HG03460 (cell line): Measurements from ENCODE around the gene MED14.

Experiments used
- ATAC-seq: cut with Tn5 transposase; IDR thresholded peaks from one replicate; pipeline ENCODE4 v1.9.1; 2021; ENCODE audit not compliant: unreplicated experiment

Gene MED14

DNA sequence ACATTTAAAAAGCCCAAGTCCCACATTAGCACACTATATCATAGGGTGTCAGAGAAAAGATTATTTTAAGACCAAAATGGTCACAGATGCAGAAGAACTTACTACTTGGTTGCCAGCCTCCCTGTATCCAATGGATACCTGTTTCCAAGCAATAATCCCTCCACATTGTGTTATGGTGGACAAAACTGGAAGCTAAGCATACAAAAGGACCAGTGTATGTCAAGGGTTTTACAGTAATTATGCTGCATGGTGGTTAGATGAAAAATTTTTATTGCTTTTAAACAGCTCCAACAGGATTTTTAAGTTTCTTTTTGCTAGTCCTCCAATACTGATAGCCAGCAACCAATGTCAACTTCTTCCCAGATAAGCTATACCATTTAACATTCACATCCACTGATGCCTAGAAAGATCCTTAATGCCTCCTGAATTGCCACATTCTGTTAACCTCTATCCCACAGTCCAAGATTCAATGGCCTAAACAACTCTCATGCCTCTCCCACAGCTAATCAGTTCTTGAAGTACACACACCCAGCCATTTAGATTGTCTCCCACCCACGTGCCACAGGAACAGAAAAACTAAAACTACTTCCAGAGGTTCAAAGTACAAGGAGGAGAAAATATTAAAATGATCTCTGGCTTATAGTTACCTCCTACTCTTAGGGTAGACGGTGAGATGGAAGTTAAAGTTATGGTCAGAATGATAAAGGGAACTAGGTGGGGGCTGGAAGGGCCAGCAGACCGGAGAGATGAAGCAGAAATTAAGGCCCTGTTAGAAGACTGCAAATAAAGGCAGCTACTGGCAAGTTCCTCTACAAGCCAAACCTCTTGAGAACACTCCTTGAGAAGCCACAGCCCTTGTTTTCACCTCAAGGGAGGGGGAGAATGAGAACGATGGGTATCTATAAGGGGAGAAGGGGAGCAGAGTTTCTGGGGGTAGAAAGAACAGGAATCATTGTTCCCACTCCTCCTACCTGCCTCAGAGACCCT is 5.5 kb downstream of the MED14 start:
- ATAC-seq: no peak

DNA sequence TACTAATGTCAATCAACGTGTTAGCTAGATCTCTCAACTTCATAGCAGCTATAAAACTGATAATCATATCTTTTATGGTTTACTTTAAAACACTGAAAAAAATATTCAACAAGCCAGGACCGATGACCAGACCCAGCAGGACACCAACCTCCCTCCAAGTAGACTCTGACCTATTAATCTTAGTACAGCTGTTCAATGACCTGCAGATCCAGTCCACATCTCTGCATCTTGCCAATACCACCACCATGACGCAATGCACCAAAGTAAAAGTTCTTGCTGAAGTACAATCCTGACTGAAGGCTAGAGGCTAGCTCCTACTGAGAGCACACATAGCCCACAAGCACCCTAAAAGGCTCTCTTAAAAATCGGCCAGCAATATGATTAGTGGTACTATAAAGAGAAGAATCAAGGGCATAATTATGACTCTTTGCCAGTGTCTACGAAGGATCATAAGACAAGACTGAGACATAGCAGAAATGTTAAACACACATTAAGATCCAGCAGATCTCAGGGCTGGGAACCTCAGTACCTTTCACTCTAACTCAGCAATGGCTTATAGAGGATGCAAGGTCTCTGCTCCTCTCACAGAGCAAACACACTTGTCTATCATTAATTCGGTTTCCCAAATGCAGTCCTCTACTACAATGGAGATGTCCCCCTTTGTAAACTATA is 7.6 kb downstream of the MED14 start:
- no peak for ATAC-seq

DNA sequence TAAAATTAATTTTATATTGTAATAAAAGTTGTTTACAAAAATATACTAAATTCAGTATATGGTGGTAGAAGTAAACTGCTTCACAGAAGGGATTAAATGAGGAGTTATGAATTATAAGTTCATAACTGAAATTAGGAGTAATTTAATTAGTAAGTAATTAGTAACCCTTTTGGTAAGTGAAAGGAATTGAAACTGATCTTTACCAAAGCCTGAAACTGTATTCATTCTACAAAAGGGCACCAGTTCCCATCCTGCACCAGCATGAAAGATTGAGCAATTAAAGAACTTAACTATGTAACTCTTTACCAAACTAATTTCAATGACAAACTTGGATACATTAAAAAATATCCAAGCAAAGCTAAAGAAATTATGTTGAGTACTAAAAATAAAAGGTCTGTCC is 8.2 kb downstream of the MED14 start:
- no peak for ATAC-seq

DNA sequence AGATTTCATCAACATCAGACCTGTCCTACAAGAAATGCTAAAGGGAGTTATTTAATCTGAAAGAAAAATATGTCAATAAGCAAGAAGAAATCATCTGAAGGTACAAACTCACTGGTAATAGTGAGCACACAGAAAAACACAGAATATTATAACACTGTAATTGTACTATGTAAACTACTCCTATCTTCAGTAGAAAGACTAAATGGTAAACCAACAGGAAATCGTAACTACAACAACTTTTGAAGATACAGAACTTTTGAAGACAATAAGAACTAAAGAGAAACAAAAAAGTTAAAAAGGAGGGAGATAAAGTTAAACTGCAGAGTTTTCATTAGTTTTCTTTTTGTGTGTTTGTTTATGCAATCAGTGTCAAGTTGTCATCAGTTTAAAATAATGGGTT is 12.4 kb downstream of the MED14 start:
- ATAC-seq: no peak

DNA sequence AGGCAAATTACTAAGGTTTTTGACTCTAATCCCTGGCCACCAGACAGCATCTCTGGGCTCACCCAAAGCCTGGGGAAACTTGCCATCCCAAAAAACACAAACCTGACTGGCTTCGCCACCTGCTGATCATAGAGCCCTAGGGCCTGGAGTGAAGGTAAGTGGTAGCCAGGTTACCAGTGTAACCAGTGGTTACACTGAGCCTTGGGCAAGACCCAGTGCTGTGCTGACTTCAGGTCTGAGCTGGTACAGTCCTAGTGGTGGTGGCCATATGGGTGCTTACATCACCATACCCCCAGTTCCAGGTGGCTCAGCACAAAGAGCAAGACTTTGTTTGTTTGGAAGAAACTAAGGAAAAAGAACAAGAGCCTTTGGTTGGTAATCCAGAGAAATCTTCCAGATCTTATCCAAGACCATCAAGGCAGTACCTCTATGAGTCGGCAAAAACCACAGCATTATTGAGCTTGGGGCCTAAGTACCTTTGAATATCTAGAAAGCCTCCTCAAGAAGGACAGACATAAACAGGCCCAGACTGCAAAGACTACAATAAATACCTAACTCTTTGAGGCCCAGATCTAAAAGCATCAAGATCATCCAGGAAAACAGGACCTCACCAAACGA is 13.7 kb downstream of the MED14 start:
- no peak for ATAC-seq

DNA sequence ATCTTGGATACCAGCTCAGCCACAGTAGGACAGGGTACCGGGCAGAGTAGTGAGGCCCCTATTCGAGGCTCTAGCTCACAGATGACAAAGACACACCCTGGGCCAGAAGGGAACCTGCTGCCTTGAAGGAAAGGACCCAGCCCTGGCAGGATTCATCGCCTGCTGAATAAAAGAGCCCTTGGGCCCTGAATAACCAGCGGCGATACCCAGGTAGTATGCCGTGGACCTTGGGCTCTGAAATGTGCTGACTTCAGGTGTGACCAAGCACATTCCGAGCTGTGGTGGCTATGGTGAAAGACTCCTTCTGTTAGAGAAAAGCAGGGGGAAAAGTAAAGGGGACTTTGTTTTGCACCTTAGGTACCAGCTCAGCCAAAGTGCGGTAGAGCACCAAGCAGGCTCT is 14.6 kb downstream of the MED14 start:
- ATAC-seq: no peak

DNA sequence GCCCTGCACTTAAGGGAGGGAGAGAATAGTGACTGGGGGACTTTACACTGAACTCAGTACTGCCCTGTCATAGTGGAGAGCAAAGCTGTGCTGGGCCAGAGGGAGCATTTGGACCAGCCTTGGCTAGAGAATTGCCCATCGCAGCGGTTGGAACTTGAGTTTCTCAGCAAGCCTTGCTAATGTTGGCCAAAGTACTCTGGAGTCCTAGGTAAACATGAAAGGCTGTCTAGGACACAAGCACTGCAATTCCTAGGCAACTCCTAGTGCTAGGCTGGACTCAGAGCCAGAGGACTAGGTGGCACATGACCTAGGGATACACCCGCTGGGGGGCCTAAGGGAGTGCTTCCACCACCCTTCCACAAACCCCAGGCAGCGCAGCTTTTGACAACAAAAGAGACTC is 15.0 kb downstream of the MED14 start:
- ATAC-seq: no peak

DNA sequence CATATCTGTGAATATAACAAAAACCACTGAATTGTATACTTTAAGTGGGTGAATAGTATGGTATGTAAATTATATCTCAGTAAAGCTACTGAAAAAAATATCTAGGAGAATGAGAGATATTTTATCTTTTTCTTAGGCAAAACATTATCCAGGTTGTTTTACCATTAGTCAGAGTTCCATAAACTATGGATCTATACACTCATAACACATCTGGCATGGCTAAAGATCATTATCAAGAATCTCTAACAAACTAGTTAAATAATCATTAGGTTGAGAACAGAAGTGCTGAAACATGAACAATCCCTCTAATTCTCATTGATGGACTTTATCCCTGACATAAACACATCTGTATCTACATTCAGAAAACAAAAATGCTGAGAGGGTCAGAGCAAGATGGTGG is 15.6 kb downstream of the MED14 start:
- ATAC-seq: no peak

DNA sequence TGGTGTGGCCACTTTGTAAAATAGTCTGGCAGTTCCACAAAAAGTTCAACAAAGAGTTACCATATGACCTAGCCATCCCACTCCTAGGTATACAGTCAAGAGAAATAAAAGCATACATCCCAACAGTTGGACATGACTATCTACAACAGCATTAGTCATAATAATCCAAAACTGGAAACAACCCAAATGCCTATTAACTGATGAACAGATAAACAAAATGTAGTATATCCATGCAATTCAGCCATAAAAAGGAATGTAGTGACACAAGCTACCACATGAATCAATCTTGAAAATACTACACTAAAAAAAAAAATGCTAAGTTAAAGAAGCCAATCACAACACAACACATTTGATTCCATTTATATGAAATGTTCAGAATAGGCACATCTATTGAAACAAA is 16.1 kb downstream of the MED14 start:
- ATAC-seq: no peak

DNA sequence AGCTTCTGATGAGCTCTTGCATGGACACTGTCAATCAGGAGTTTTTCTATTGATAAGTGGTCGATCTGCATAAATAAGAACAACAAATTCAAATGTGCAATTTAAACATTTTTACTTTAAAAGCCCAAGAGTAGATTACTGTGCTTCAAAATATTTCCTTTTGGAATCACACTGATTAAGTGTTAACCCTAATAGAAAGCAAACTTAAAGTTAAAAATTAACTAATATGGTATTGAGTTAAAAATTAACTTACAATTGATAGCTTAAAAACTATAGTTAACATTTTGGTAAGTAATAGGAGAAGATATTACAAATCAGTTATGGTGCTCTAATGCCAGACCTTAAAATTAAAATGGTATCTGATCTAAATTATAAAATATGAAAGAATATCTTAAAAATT is 25.9 kb downstream of the MED14 start:
- ATAC-seq: no peak

DNA sequence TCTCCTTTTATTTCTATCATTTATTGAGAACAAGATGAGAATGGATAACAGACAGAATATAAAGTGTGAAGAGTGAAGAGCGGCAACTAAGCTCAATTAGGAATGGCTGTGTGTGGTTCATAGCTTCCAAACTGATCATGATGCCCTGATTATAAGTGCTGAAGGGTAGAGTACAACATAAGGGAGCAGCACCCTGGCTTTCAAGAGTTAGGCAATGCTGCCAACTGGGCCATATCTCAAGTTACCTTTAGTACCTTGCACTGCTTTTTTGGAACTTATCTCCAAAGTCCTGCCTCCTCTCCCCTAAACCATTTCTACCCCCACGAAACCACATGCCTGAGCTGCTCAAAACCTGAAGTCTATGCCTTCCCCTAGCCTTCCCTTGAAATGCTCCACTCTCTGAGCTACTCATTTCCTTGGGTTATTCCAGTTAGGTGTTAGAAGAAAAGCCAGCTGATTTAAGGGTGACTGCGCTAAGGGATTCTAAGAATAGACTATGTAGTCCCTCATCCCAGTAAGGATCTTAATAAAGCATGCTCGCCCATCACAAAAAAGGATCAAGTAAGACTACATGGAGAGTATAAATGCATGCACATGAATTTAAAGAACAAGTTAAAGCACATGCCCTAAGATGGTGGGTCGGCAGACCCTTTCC is 29.6 kb downstream of the MED14 start:
- ATAC-seq: no peak

DNA sequence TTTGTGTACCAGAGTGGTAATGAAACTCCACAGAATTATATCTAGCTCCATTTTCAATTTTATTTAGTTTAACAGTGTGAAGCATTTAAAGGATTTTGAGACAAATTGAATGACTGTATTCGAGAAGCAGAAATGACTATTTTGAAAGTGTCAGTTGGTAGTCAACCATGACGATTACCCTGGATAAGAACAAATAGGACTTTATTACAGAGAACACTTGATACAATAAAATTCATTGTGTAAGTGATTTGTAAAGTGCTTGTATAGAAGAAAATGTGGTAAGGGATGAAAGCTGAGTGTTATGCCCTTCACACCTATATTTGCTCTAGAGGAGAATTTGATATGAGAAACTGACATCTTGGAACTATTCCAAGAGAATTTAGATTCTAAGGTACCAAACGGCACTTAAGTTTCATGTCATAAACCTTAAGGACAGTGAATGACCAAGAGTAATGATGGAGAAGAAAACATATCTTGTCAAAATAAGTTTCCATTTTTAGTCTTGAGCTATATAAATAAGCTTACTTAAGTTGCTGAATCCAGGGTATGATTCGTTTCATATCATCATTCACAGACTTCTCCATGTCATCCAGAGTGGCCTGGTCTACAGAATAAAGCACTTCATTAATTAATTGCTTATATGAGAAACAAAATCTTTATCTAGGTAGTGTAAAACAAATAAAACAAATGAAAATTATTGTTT is 34.6 kb downstream of the MED14 start:
- no peak for ATAC-seq

DNA sequence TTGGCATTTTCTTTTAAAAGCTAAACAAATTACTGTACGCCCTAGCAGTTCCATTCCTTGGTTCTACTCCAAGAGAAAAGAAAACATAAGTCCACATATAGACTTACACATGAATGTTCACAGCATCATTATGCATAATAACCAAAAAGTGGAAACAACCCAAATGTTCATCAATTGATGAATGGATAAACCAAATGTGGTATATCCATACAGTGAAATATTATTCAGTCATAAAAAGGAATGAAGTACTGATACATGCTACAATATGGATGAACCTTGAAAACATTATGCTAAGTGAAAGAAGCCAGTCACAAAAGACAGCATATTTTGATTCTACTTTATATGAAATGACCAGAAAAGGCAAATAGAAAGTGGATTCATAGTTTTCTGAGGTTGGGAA is 36.5 kb downstream of the MED14 start:
- no peak for ATAC-seq

DNA sequence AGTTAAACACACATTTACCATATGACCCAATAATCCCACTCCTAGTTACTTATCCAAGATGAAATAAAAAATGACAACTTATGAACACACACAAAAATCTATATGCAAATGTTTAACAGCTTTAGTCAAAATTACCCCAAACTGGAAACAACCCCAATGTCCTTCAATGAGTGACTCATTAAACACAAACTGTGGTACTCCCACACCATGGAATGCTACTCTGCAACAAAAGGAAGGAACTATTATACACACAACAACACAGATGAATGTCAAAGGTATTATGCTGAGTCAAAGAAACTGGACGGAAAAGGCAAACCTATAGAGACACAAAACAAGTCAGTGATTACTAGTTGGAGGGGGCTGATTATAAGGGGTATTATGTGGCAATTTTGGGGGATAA is 40.5 kb downstream of the MED14 start:
- ATAC-seq: no peak

DNA sequence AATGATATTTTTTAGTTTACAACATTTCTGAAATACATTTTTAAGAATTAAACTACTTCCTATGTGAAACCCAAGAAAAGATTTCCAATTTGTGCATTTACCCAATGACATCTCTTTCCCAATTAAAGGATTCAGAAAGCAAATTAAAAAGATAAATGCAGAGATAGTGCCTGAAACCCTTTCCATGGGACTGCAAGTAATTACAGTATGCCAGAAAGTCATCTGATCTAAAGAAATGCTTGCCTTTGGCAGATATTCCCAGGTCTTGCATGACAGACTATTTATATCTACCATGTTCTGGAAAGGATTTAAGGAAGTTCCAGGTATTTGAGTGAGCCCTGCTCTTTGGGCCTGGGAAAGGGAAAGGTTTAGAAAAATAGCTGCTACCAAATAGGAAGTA is 46.4 kb downstream of the MED14 start:
- ATAC-seq: no peak

DNA sequence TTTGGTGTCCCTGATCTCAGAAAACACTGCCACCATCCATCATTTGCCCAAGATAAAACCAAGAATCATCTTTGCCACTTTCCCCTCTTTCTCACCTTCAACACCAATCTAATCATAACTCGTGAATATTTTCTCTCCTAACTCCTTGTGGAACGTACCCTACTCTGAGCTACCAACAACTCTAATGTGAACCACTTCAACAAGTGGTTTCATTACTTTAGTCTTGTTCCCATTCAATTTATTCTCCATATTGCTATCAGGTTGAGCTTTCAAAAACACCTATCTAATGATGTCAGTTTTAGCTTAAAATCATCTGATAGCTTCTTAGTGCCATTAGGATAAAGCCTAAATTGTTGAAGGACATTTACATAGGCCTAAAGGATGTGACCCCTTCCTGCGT is 48.2 kb downstream of the MED14 start:
- no peak for ATAC-seq

DNA sequence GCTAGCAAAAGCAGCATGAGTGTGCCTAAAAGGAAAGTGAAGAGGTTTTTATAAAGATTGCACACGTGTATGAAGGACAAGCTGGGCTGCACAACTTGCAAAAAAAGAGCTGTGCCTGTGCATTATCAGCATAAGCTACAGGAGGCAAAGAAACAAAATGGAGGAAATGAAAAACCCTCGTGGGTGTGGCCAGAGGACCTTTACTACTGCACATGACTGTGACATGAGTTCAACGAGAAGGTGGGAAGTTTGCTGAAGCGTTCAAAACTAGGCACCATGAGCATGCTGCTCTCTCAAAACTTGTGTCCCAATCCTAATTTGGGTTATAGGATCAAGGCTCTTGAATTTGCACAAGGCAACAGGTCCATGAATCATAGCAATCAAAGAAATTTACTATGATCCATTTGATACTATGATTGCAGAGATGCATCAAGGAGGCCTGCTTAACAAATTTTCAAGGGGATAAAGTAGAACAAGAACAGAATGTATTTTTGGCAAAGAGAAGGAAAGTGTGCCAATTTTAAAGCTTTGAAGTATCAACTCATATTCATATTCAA is 49.9 kb downstream of the MED14 start:
- no peak for ATAC-seq

DNA sequence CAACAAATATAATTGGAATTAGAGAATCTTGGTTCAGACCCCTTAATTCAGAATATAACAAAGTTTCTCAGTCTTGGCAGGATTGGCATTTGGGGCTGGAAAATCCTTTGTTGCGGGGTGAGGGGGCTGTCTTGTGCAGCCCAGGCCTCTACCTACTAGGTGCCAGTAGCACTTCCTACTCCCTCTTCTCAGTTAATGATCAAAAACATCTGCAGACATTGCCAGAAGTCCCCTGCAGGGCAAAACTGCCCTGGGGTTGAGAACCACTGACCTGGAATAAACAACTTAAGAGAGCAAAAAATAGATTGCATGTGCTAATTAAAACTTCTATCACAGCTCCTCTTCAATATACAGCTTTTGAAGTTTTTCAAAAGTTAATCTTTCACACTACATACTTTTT is 51.2 kb downstream of the MED14 start:
- ATAC-seq: no peak

DNA sequence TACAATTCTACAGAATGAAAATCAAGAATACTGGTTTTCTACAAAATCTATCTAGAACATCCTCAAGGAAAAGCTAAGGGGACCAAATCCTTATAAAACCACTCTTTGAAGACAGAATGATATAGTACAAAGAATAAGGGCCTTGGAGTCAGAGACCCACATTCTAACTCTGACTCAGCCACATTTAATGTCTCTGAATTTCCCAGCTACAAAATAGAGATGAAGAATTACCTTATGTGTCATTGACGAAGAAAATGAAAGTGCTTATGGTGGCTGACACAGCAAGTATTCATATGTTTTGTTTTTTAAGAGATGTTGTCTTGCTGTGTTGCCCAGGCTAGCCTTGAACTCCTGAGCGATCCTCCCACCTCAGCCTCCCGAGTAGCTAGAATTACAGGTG is 52.1 kb downstream of the MED14 start:
- no peak for ATAC-seq

DNA sequence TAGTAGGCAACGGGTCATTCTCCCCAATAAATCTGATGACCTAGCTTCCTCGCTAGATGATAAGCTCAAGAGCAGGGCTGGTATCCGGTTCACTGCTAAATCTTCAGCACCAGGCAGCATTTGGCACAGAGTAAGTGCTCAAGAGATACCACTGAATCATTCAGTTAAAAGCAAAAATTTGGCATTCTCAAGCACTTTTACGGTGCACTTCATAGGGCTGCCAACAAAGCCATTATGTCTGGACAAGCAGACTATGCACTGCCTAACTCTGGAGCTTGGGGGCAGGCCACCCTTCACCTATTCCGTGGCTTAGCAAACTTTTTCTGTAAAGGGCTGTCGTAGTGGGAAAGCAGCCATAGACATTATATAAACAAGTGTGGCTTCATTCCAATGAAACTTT is 64.2 kb downstream of the MED14 start:
- no peak for ATAC-seq
